AML-193 (cell line): Measurements from ENCODE around the gene ATG14.
"Not testable (repeated sequence)": the region's sequence is repeated elsewhere in the genome, so short reads cannot be mapped to it uniquely, and the experiment has no call there.

Experiments
- DNase-seq, 2 experiments: peaks; one replicate each; lab custom pipeline; 2025; lab: John Stamatoyannopoulos, UW

Gene ATG14, protein sequence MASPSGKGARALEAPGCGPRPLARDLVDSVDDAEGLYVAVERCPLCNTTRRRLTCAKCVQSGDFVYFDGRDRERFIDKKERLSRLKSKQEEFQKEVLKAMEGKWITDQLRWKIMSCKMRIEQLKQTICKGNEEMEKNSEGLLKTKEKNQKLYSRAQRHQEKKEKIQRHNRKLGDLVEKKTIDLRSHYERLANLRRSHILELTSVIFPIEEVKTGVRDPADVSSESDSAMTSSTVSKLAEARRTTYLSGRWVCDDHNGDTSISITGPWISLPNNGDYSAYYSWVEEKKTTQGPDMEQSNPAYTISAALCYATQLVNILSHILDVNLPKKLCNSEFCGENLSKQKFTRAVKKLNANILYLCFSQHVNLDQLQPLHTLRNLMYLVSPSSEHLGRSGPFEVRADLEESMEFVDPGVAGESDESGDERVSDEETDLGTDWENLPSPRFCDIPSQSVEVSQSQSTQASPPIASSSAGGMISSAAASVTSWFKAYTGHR

DNA sequence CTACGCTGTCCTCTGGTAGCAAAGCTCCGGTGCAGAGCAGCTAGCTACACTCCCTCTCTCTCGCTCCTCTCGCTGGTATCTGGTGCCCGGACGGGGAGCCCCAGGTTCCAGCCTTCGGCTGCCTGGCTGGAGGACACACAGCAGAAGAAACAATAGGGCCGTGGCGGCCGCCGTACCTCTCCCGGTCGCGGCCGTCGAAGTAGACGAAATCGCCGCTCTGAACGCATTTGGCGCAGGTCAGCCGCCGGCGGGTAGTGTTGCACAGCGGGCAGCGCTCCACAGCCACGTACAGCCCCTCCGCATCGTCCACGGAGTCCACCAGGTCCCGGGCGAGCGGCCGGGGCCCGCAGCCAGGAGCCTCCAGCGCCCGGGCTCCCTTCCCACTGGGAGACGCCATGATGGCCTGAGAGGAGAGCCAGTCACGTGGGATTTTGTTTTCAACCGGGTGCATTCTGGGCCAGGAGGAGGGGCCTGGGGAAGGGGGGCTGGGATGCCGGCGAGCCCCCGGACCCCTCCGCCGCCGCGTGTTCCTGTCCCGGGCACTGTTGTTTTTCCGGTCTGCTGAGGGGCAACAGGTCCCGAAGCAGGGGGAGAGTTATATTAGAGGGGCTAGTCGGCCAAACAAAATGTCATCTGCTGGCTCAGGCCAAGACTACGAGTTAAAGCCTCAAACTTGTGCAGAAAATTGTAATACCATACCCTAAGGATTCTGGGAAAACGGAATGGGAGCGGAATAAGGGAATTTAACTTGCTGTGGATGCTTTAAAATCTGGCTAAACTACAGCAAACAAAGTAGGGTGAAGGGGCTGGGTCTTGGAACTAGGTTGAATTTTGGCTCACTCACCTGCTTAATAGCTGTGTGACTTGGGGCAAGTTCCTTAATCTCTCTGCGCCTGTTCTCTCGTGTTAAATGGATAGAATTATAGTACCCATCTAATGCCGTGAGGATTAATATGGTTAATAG lies at the start of gene ATG14:
TSS of gene ATG14 (minus strand) at position 405 of the 964 bp plus-strand sequence. CDS start at position 397, 8 bp downstream.
- DNase-seq: peak; percentile 59 to 71

DNA sequence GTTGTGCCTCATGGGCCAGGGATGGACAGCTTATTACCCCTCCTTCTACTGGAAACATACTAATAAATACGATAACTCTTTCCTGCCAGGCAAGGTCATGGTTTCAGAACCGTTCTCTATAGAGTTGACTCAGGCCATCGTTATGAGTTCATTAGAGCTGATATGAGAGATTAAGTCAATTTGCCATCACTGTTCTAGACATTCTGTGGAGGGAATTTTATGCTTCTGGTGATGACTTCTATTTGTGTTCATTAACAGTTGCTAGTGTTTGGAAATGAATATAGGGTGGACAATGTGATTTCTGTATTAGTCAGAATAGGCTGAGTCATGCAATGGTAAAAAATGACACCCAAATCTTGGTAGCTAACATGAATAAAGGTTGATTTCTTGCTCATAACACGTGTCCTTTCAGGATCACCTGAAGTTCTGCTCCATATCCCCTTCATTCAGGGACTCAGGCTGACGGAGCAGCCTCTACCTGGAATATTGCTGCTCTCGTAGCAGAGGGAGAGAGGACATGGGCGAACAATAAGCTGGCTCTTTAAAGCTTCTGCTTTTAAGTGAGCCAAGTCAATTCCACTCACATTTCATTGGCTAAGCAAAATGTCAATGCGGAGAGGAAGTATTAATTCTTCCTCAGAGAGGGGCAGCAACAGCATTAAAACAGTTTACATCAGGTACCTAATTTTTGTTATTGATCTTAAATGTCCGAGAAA lies 47.3 kb upstream of the ATG14 start:
- peak; percentile 20 to 33 for DNase-seq

DNA sequence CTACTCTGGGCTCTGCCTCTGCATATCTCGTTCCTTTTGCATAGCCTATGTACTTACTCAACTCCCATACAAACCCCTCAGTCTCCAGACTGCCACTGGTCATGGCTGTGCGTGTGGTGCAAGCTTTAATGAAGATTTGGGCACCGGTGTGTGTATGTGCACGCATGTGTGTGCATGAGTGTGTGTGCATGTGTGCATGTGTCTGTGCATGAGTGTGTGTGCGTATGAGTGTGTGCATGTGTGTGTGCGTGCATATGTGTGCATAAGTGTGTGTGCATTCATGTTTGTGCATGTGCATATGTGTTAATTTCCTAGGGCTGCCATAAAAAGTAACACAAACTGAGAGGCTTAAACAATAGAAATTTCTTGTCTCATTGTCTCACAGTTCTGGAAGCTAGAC lies 45.9 kb upstream of the ATG14 start:
- DNase-seq: no peak

DNA sequence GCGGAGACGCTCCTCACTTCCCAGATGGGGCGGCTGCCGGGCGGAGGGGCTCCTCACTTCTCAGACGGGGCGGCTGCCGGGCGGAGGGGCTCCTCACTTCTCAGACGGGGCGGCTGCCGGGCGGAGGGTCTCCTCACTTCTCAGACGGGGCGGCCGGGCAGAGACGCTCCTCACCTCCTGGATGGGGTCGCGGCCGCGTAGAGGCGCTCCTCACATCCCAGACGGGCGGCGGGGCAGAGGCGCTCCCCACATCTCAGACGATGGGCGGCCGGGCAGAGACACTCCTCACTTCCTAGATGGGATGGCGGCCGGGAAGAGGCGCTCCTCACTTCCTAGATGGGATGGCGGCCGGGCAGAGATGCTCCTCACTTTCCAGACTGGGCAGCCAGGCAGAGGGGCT lies 44.8 kb upstream of the ATG14 start:
- not testable (repeated sequence) for DNase-seq

DNA sequence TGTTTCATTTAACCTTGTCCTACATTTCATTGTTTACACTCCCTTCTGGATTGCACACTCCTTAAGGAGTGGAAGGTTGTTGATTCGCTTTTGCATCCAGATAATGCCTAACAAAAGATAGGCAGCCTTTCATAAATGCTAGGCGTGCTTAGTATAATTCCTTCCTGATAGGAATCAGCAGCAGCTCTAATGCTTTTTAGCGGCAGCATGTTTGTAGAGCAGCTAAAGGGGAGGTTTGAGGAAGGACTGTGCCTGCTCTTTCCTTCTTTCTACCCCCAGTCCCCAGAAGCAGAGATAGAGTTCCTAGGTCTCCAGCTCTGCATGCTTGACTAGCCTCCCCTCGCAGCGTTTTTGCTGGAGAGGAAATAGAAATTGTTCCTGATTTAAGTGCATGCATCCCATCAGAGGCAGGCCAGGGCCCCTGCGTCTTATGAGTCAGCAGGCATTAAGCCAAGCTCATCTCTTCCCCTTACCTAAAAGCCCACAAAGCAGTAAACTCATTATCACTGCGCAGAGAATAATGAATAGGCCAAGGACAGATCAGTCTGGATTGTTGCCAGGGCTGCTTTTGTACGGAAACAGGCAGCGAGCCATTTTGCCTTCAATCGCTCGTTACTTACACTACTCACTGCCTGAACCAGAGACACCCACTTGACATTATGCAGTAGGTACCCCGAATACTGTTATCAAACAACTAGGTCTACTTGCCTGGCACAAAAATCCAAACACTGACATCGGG lies 42.8 kb upstream of the ATG14 start:
- DNase-seq: peak; percentile 32 to 40

DNA sequence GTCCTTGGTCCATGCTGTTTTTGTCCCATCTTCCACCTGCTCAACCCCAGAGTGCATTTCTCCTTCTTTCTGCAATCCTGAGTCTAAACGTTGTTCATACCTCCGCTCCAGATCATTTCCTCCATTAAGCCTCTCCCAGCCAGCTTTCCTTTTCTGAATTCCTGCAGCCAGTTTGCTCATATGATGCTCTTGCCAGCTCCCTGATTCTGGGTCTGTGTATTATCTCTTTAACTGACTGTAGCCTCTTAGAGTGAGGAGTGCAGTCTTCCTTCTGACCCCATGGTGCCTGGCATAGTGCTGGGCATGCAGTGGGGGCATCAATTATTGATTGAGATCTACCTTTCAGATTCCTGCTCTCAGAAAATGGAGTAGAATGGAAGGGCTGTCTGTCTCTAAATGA lies 40.3 kb upstream of the ATG14 start:
- DNase-seq: no peak

DNA sequence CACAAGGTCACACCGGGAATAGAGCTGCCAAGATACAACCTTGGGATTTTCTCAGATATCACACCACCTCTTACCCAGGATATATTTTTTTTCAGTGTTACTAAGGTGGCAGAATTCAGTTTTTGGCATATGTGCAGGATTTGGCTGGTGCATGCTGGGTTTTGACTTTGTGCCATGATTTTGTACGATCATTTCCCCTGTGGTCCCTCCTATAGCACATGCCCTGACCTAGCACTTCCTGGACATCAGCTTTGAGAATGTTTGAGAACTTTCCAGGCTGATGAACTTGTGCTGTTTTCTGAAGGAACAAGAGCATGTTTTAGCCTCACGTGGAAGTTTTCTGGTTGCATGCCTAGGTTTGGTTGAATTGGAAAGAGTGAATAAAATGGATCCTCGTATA lies 39.8 kb upstream of the ATG14 start:
- DNase-seq: no peak

DNA sequence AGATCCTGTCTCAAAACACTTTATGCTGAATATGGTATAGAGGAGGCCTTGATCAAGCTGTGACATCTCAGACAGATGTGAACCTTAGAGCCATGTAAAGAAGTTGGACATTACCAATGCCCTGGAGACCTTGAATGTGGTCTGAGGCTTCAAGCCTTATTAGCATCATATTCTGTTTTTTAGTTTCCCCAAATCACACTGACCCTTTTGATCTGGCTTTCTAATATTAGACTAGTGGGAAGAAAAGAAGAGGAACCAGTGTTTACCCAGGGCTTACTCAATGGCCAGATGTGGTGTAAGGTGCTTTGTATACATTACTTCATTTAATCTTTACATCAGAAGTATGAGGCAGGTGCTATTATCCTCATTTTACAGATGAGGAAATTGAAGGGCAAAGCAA lies 39.4 kb upstream of the ATG14 start:
- DNase-seq: peak in 1 of 2 experiments; percentile 13

DNA sequence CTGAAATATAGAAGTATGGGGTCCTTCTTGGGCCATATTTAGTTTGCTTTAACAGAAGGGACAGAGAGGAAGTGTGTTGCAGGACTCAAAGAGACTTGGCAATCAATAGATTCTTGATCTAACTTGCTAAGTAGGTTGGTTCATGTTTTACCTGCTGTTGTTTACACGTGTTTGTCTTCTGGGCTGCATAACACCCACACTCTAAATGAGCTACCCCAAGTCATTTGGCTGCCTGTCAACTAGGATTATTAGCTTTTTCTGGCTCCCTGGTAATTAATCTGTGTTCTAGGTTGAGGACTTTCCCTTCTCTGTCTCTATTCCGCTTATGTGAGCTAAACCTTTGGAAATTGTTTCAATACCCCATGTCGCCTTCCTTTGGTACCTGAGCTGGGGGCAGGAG lies 38.9 kb upstream of the ATG14 start:
- DNase-seq: no peak

DNA sequence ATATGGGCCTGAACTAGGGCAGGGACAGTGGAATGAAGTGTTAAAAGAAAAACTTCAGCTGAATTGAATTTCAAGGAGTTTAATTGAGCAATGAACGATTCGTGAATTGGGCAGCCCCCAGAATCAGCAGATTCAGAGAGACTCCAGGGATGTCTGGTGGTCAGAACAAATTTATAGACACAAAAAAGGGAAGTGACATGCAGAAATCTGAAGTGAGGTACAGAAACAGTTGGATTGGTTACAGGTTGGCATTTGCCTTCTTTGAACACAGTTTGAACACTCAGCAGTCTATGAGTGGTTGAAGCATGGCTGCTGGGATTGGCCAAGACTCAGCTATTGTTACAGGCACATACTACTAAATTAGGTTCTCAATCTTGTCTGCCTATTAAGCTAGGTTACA lies 38.5 kb upstream of the ATG14 start:
- DNase-seq: peak; percentile 4 to 11

DNA sequence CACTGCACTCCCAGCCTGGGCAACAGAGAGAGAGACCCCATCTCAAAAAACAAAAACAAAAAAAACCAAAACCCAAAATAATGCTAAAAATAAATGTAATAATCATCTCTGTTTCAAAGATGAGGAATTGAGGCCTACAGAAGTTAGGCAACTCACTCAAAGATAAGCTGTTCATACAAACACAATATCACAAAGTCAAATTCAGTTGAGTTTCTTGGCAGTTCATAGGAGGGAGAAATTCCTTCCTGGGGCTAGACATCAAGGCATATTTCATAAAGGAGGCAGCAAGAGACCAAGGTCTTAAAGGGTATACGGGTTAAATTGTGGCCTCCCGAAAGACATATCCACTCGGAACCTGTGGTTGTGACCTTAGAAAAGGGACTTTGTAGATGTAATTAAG lies 37.5 kb upstream of the ATG14 start:
- no peak for DNase-seq

DNA sequence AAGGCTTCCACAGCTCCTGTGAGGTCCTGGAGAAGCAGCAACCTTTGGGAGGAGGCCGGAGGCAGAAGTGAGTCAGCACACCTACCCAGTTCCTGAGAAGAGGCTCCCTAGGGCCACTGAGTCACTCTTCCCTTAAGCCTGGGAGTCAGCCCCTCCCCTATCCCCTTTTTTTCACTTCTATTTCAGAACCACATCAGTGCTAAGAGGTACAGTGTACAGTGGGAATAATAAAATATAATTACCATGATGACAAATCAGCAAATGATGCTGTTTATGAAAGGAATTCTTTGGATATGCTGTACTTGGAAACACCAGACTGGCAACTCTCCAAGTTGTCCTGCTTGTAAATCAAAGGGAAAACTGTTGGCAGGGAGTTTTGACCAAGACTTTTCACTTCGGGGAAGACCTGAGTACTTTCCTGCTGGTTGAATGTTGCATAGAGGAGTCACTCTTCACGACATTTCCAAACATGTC lies 36.5 kb upstream of the ATG14 start:
- no peak for DNase-seq

DNA sequence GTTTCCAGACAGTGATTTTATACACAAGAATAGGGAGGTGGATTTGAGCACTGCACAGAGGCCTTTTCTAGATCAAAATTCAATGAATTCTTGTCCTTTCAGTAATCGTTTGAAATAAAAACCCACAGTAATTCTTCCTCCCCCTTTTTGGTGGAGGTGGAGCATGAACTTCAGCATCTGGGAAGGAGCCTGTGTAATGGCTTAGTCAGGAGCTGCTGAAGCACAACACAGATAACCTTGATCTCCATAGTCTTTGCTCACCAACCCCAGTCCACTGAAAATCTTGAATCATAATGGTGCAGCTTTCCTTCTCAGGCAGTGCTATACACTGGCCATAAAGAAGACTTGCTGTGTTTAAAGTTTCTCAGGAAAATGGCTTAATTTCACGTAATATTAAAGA lies 35.2 kb upstream of the ATG14 start:
- no peak for DNase-seq

DNA sequence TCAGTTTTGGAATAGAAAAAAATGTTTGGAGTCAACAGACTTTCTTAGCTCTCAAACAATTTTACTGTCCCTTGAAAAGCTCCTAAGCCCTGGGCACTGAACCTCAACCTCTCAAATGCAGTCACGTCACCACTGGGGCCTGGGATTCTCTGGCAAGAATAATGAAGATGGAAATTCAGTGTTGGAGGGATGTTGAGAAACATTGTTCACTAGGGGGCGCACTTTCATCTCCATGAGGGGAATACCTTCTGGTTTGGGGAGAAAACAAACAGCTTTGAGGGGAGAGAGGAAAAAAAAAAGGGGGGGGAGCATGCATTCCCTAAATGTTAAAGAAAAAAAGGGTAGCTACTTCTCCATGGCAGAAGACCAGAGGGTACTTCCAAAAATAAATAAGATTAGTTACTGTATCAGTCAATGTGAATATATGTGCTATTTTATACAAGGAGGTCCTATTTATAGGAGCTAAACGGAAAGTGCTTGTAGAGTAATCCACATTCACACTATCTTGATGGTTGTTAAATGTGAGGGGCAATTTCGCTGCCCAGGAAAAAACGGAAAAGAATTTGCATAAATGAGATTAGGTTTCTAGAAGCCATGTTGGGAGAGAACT lies 34.6 kb upstream of the ATG14 start:
- peak; percentile 68 to 72 for DNase-seq

DNA sequence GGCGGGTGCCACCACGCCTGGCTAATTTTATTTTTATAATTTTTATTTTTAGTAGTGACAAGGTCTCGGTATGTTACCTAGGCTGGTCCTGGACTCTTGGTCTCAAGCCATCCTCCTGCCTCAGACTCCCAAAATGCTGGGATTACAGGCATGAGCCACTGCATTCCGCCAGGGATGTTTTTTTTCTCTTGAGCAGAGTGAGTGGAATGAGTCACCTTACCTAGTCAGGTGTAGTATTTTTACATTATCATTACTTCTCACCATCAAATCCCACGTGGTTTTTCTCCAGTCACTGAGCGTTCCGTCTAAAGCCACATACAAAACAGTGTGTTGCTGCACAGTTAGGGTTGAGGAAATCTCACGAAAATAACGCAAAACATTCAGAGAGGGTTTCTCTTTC lies 29.7 kb upstream of the ATG14 start:
- DNase-seq: no peak

DNA sequence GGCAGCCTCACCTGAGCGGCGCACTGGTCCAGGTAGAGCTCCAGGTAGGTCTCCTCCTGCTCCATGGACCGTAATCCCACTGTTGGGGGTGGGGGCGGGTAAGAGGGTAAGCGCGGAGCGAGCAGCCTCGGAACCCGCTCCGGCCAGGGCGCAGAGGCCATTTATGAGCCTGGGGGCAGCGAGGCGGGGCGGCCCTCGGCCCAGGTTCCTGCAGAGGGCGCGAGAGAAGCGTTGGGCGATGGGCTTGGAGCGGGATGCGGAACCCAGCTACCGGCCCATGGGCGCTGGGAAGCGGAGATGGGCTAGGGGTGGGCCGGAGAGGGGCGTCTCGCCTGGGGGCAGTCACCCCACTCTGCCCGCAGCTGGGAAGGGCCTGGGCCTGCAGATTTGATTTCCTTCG lies 28.8 kb upstream of the ATG14 start, which contains the start of gene TBPL2:
TSS of gene TBPL2 (minus strand) at position 232 of the 400 bp plus-strand sequence. CDS start at position 65, 167 bp downstream.
- no peak for DNase-seq

DNA sequence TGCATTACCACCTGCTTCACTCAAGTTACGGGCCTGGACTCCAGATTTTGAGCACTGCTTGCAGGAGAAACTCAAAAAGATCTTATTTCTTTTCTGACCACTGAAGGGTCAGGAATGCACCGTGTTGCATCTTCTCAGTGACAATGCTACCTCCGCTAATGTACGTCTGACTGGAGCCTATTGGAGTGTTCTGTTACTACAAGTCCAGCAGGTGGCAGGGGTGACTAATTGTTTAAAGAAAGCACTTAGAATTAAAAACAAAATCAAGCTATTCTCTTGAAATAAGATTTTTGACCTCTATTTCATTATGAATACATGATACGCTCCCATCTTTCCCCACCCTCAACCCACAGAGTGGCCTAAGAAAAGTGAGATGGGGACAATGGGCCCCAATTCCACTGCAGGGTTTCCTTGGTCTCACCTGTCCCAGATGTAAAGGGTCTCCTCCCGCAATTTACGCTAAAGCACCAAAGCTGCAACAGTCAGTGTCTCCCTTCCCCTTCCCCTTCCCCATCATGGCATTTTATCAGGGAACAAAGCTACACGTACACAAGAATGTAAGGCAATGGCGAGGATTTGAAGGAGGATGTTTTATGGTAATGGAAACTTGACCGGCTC lies 26.5 kb upstream of the ATG14 start:
- peak; percentile 44 to 51 for DNase-seq

DNA sequence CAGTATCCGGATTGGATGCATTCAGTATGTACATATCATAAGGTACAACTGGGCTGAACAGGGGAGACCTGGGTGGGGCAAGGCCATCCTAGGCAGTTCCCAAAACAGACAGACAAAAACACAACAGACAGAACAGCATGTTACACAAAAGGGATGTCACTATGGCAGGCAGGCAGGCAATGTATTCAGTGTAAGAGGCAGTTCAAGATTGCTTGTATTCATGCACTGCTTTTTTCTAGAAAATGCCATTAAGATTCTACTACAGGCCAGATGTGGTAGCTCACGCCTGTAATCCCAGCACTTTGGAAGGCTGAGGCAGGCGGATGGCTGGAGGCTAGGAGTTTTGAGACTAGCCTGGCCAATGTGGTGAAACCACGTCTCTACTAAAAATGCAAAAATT lies 25.3 kb upstream of the ATG14 start:
- DNase-seq: no peak

DNA sequence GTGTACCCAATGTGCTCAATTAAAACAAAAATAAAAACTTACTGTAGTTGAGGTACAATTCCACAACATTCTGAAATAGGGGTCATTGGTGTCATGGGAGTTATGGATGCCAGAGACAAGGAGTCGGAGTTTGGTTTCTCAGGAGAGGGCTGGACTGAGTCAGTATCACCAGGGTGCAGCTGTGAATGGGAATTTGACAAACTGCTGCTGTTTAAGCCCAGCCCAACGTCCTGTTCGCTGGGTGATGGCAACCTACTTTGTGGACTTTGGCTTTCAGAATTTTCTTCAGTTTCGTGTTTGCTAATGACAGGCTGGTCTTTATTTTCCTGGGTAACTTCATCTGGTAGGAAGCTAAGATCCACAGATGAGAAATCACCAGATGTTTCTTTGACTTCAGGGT lies 24.9 kb upstream of the ATG14 start:
- no peak for DNase-seq

DNA sequence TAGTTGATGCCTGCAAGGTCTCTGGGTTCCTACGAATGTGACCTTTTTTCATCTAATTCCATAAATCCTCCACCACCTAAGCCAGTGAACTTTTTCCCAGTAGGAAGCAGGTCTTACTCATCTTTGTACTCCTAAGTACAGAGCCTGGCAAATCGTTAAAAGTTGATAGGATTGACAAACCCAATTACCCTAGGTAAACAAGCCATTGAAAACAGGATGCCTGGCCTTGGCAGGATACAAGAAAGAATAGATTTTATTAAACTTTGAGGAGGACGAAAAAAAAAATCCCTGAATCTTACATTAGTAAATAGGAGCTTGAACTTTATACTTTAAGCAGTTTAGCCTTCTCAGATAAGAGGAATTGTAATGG lies 23.2 kb upstream of the ATG14 start:
- no peak for DNase-seq
